ENCODE measurements around the gene LHX5.
A peak's percentile ranks its signal among the peaks of the same experiment; 100 is the strongest.
"Not testable (repeated sequence)": the region's sequence is repeated elsewhere in the genome, so short reads cannot be mapped to it uniquely, and the experiment has no call there.

Gene LHX5

GRCh38 chr12:113471619-113472171 lies at the start of gene LHX5:
TSS of gene LHX5 (minus strand) at chr12:113471871. CDS start at chr12:113471498, 373 bp downstream.
- DNase-seq, result no peak

- DNase-seq, result no peak
Measured at GRCh38 chr12:113519464-113520307, 48.0 kb upstream of the LHX5 start.

- DNase-seq, result no peak
Measured at GRCh38 chr12:113515082-113515856, 43.6 kb upstream of the LHX5 start.

GRCh38 chr12:113514602-113515001 lies 42.9 kb upstream of the LHX5 start:
- DNase-seq, result no peak

- no peak for DNase-seq
Measured at GRCh38 chr12:113512568-113512967, 40.9 kb upstream of the LHX5 start.

- no peak for DNase-seq
Measured at GRCh38 chr12:113506867-113507266, 35.2 kb upstream of the LHX5 start.

GRCh38 chr12:113505941-113506340 lies 34.3 kb upstream of the LHX5 start:
- DNase-seq, result no peak

GRCh38 chr12:113504917-113505316 lies 33.2 kb upstream of the LHX5 start:
- no peak for DNase-seq

- DNase-seq, result no peak
Measured at GRCh38 chr12:113500782-113501311, 29.2 kb upstream of the LHX5 start.

GRCh38 chr12:113500306-113500675 lies 28.6 kb upstream of the LHX5 start:
- DNase-seq, result no peak

- no peak for DNase-seq
Measured at GRCh38 chr12:113498490-113498889, 26.8 kb upstream of the LHX5 start.

- no peak for DNase-seq
Measured at GRCh38 chr12:113497693-113498092, 26.0 kb upstream of the LHX5 start.

- not testable (repeated sequence) for DNase-seq
Measured at GRCh38 chr12:113495941-113496340, 24.3 kb upstream of the LHX5 start.

GRCh38 chr12:113488322-113488721 lies 16.7 kb upstream of the LHX5 start:
- no peak for DNase-seq

GRCh38 chr12:113486722-113487121 lies 15.1 kb upstream of the LHX5 start:
- no peak for DNase-seq

- no peak for DNase-seq
Measured at GRCh38 chr12:113485330-113485729, 13.7 kb upstream of the LHX5 start.

- DNase-seq, result no peak
Measured at GRCh38 chr12:113482334-113482733, 10.7 kb upstream of the LHX5 start.

GRCh38 chr12:113480336-113480971 lies 8.8 kb upstream of the LHX5 start:
- no peak for DNase-seq

- peak; percentile 34 for DNase-seq
Measured at GRCh38 chr12:113479590-113480335, 8.1 kb upstream of the LHX5 start.

GRCh38 chr12:113479216-113479589 lies 7.5 kb upstream of the LHX5 start:
- no peak for DNase-seq

GRCh38 chr12:113478351-113479011 lies 6.8 kb upstream of the LHX5 start:
- DNase-seq, result no peak

- no peak for DNase-seq
Measured at GRCh38 chr12:113477842-113478215, 6.2 kb upstream of the LHX5 start.

Data from stimulated activated CD4-positive, alpha-beta T cell treated with anti-CD3 and anti-CD28 coated beads, Interleukin-12 subunit alpha, Interleukin-12 subunit beta, amount 100 ng/mL, for 4 hours (primary cell).